Pancreas (tissue), 10 donors: ENCODE results near the gene LRP10. TPM values are rescaled to one million over a fixed set of nuclear protein-coding genes. Genes with fewer than 3 reads are reported as not detected.
A peak's percentile ranks its signal among the peaks of the same experiment; 100 is the strongest.

Source experiments
- ATAC-seq, 4 donors: fragments of 200-7000 bp; cut with Tn5 transposase; one replicate each; pipeline versions ENCODE4 v1.8.0 to v1.9.1; 2020; ENCODE audit warnings: mild to moderate bottlenecking in 4 of 4, moderate library complexity in 4 of 4
- DNase-seq, 6 donors: peaks; one replicate each; pipeline ENCODE4 v3.0.0-alpha.2; 2020
- FAIRE-seq: peaks from 2 replicates; lab custom pipeline; 2012; peaks lifted over from hg19 to GRCh38; lab: Jason Lieb, UNC
- H3K27ac ChIP-seq, 4 donors: fragments of 200-600 bp; sonication (generic); 1 replicate in 3 of 4; 2 replicates in 1 of 4; pipeline versions ENCODE4 v1.5.0 to v1.8.0; 2020
- H3K27me3 ChIP-seq, 4 donors: fragments of 200-600 bp; one replicate each; pipeline ENCODE4 v1.8.0; 2021
- H3K36me3 ChIP-seq, 3 donors: fragments of 200-600 bp; sonication (generic) in 1 of 3; one replicate each; pipeline versions ENCODE4 v1.5.0 to v1.8.0; 2020 to 2021
- H3K4me1 ChIP-seq, 3 donors: fragments of 200-600 bp; one replicate each; pipeline ENCODE4 v1.8.0; 2021
- H3K4me3 ChIP-seq, 4 donors: fragments of 200-600 bp; sonication (generic) in 2 of 4; one replicate each; pipeline versions ENCODE4 v1.5.0 to v1.8.0; 2020 to 2021
- H3K9me3 ChIP-seq, 4 donors: fragments of 200-600 bp; one replicate each; pipeline ENCODE4 v1.8.0; 2021
- CTCF ChIP-seq, 4 donors: fragments of 200-600 bp; sonication (generic) in 3 of 4; IDR thresholded peaks; one replicate each; pipeline versions ENCODE4 v1.5.0 to v1.8.0; 2021; ENCODE audit warnings: antibody characterized with exemption in 4 of 4
- WGBS, 2 donors: extraction: QIAGEN DNeasy Blood & Tissue Kit; methylation state at CpG; one replicate each; pipeline ENCODE4 v1.1.7; 2013; 5-methylcytosine and 5-hydroxymethylcytosine counted together
- intact Hi-C, 3 donors: fragments of 100-400 bp; cut with DNase I; formaldehyde crosslinking; loops; one replicate each; pipeline versions ENCODE4 v1.11.1 to v1.14.2; 2022
- polyA plus RNA-seq, 2 donors: library from polyadenylated mRNA; stranded (reverse); fragments of 200-250 nt; gene quantifications; one replicate each; pipeline ENCODE4 v1.2.3, GENCODE V29; 2013
- total RNA-seq, 6 donors: library from RNA; stranded (reverse); fragmentation: NEBNext Ultra II Directional in 4 of 6; extraction: Animal tissue kit (Norgen Biotek cat#: 25700) in 4 of 6; gene quantifications; one replicate each; pipeline versions ENCODE4 v1.2.1 to v1.2.4, GENCODE V29; 2021 to 2023
- donor health status: healthy with polysubstance abuse.
- donor health status: DM: no; HTN: no; CAD: no; lungs with moderate emphysema.
- donor health status: DM: no; HTN: no; CAD: no.
- donor health status: control.
- donor health status: control.
- donor health status: Bipolar disorder and iron deficiency.
- donor health status: DM: yes; HTN: yes; CAD: no.
- donor health status: DM: no; HTN: no; CAD: no.
- donor health status: DM: no; HTN: no; CAD: no.
- donor health status: DM: yes; HTN: yes; CAD: no.

The LRP10 gene
- 10 to 100 TPM; 49.5 to 86.2 (median 52.5) TPM for total RNA-seq
- 10 to 100 TPM; 14.7 to 22.7 TPM for polyA plus RNA-seq

GRCh38 chr14:22871224-22872032, at the start of gene LRP10:
TSS of gene LRP10 (plus strand) at chr14:22871740. CDS start at chr14:22872304, 564 bp downstream.
- Histone ChIP-seq H3K9me3 (no peaks in the 10 kb centered on the region), H3K36me3 (peaks cover 5 to 31% (median 17%) of the 10 kb centered on the region in 3 donors), H3K27me3 (no peaks in the 10 kb centered on the region), H3K27ac (peak within 1 kb of the TSS; percentile 94 to 99 (median 98)), H3K4me1 (peaks cover 9 to 21% (median 12%) of the 10 kb centered on the region in 3 donors), H3K4me3 (peak within 1 kb of the TSS; percentile 77 to 97 (median 89))
- no peak for TF ChIP-seq CTCF (IDR thresholded peaks at IDR 0.05)
- intact Hi-C loops, result loop anchor here in 1 of 3 donors (10.0 kb wide), 1 partner anchor 103 kb away; no protein-coding TSS in a partner anchor
- 0 to 1% methylated on average over 43 to 50 of the region's 50 CpGs for WGBS, 2 donors
- DNase-seq, result peak; percentile 92 to 97 (median 94)
- no peak for FAIRE-seq
- peak; percentile 92 to 96 (median 92) for ATAC-seq

- peak overlapping the region; percentile 52 to 88 (median 68) for H3K27ac ChIP-seq
- no peaks in the 10 kb centered on the region for H3K27me3 ChIP-seq
- H3K4me3 ChIP-seq, result peak overlapping the region in 2 of 4 donors; percentile 4 to 41
- FAIRE-seq (no peak), DNase-seq (peak in 3 of 6 donors; percentile 32 to 77 (median 55)), ATAC-seq (no peak)
- intact Hi-C loops, result loop anchor here in 1 of 3 donors (5.0 kb wide), 1 partner anchor 35 kb away; no protein-coding TSS in a partner anchor
- no peaks in the 10 kb centered on the region for H3K9me3 ChIP-seq
- peaks cover 22 to 41% (median 39%) of the 10 kb centered on the region in 3 donors for H3K4me1 ChIP-seq
- no peak for TF ChIP-seq CTCF (IDR thresholded peaks at IDR 0.05)
- no peaks in the 10 kb centered on the region for H3K36me3 ChIP-seq
- WGBS, 2 donors, result 67 to 73% methylated on average over 31 to 32 of the region's 32 CpGs
Observed at GRCh38 chr14:22822016-22822570, 49.4 kb upstream of the LRP10 start.

- 7 to 8% methylated on average over 34 of the region's 34 CpGs for WGBS, 2 donors
- intact Hi-C loops, result loop anchor here in 1 of 3 donors (5.0 kb wide), 1 partner anchor 35 kb away; no protein-coding TSS in a partner anchor
Observed at GRCh38 chr14:22822571-22823098, 48.9 kb upstream of the LRP10 start.

More at GRCh38 chr14:22822571-22823098, 48.9 kb upstream of the LRP10 start:
- TF ChIP-seq CTCF (IDR thresholded peaks at IDR 0.05), result peak; percentile 48 to 71 (median 62)
- DNase-seq, result peak; percentile 63 to 83 (median 74)
- Histone ChIP-seq H3K36me3 (no peaks in the 10 kb centered on the region), H3K27me3 (no peaks in the 10 kb centered on the region), H3K9me3 (no peaks in the 10 kb centered on the region), H3K4me1 (peaks cover 22 to 39% (median 39%) of the 10 kb centered on the region in 3 donors), H3K4me3 (peak overlapping the region in 2 of 4 donors; percentile 4 to 41), H3K27ac (peak overlapping the region; percentile 52 to 88 (median 68))
- no peak for FAIRE-seq
- peak; percentile 44 to 73 (median 67) for ATAC-seq
